ENCODE measurements around the gene CTNNBIP1. TPM values are rescaled to one million over a fixed set of nuclear protein-coding genes. Genes with fewer than 3 reads are reported as not detected.
A peak's percentile ranks its signal among the peaks of the same experiment; 100 is the strongest.

CTNNBIP1 gene
- total and polyA plus RNA-seq, 2 donors (not counting 1 experiment from before 2014, with no cell fraction given), result 6.9 to 8.7 TPM

DNA sequence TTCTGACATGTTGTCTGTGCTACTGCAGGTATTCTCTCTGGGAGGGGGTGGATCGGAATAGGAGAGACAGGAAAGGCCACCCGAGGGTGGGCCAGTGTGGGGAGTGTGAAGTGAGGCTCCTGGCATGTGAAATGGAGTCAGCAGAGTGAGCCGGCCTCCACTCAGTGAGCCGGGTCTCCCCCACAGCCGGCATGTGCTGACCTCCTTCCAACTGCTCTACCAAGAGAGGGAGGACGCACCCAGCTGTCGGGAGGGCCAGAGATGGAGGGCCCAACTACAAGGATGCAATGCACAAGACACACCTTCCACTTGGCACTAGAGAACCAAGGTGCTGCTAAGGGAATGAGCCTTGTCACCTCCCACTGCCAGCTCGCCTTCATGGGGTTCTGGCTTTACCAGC, 58.1 kb downstream of the CTNNBIP1 start:
- WGBS (ENCODE audit: insufficient coverage), result 96% methylated on average over 5 of the region's 8 CpGs
- no peak for TF ChIP-seq EZH2 (IDR thresholded peaks at IDR 0.05; ENCODE audit: borderline replicate concordance, insufficient read depth, low read depth, low read length, poor library complexity, severe bottlenecking)
- TF ChIP-seq, protein P1, sequence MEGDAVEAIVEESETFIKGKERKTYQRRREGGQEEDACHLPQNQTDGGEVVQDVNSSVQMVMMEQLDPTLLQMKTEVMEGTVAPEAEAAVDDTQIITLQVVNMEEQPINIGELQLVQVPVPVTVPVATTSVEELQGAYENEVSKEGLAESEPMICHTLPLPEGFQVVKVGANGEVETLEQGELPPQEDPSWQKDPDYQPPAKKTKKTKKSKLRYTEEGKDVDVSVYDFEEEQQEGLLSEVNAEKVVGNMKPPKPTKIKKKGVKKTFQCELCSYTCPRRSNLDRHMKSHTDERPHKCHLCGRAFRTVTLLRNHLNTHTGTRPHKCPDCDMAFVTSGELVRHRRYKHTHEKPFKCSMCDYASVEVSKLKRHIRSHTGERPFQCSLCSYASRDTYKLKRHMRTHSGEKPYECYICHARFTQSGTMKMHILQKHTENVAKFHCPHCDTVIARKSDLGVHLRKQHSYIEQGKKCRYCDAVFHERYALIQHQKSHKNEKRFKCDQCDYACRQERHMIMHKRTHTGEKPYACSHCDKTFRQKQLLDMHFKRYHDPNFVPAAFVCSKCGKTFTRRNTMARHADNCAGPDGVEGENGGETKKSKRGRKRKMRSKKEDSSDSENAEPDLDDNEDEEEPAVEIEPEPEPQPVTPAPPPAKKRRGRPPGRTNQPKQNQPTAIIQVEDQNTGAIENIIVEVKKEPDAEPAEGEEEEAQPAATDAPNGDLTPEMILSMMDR (IDR thresholded peaks at IDR 0.05), result no peak
- Mint-ChIP-seq H3K4me3 (peak overlapping the region; percentile 44), H3K9me3 (ENCODE audit: insufficient read depth) (no peaks in the 10 kb centered on the region), H3K27me3 (no peaks in the 10 kb centered on the region), H3K4me1 (peaks cover 29% of the 10 kb centered on the region), H3K27ac (no peak overlapping the region)
- H3K27ac ChIP-seq (ENCODE audit: low read length in 2 of 2), result no peak overlapping the region
- DNase-seq, result no peak
- no peaks in the 10 kb centered on the region for H4K20me1 ChIP-seq (ENCODE audit: control insufficient read depth, insufficient read depth, low read length, poor library complexity, severe bottlenecking)
- no peak overlapping the region for H3K4me3 ChIP-seq (ENCODE audit: control extremely low read depth in 1 of 5, extremely low read depth in 1 of 5, insufficient read depth in 1 of 5, low read depth in 2 of 5, low read length in 4 of 5)
- H3K9ac ChIP-seq (ENCODE audit: low read length), result no peak overlapping the region
- H3K36me3 ChIP-seq (replicated peaks in 1 of 2; ENCODE audit: control extremely low read depth in 1 of 2, control insufficient read depth in 1 of 2, extremely low read depth in 1 of 2, insufficient read depth in 2 of 2, low read length in 1 of 2), result no peaks in the 10 kb centered on the region
- H3K4me1 ChIP-seq (ENCODE audit: control insufficient read depth in 2 of 2, insufficient read depth in 2 of 2, low read length in 2 of 2), result peaks cover 21 to 36% of the 10 kb centered on the region in 2 donors
- ATAC-seq (ENCODE audit: low read depth), result no peak
- POLR2A ChIA-PET, result no interaction called here
- peaks cover 9% of the 10 kb centered on the region for H3K79me2 ChIP-seq (ENCODE audit: control insufficient read depth, insufficient read depth, low read length)
- CTCF ChIA-PET, result interaction anchor here (2.1 kb wide), 1 partner anchor 68 kb away, joined by 11 read pairs; no protein-coding TSS in a partner anchor
- H2AFZ ChIP-seq (ENCODE audit: insufficient read depth, low read depth, low read length, poor library complexity, severe bottlenecking), result no peak overlapping the region
- intact Hi-C loops (cut with micrococcal nuclease), result no loop called here
- no peaks in the 10 kb centered on the region for H3K27me3 ChIP-seq (replicated peaks in 1 of 4; ENCODE audit: control extremely low read depth in 1 of 4, control insufficient read depth in 3 of 4, insufficient read depth in 4 of 4, low read length in 3 of 4)
- H3K4me2 ChIP-seq (replicated peaks; ENCODE audit: low read depth, low read length, poor library complexity, severe bottlenecking), result no peak overlapping the region
- H3K9me3 ChIP-seq (ENCODE audit: control extremely low read depth in 1 of 3, control insufficient read depth in 2 of 3, insufficient read depth in 1 of 3, low read length in 2 of 3), result peaks cover 0 to 10% (median 7%) of the 10 kb centered on the region in 3 donors

DNA sequence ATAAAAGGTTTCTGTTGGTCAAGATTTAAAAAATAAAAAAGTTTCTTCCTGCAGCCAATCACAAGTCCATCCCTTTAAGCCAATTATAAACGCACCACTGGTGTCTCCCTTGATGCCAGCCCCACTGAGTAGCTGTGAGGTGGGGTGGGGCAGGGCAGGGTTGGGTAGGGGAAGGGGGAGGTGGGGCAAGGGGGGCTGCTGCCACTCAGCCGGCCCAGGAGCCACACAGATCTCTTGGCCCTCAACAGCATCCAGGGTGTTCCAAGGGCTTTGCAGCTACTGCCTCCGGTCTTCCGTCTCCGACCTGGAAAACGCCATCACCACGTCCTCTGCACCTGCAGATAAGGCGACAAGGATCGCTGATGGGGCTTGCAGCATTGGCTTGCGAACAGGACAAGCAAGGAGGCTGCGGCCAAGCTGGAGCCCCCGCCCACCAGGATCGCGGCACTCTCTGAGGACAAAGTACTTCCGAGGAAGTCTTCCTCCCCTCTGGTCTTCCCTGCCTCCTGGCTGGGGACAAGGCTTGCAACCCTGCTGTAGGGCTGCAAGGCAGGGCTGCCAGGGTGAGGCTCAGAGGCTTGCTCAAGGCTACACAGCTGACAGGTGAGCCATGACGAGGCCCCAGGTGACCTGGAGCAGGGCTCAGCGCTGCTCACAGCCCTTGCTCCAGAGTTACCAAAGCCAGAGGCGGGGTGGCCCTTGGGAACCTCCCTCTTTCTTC, 59.5 kb downstream of the CTNNBIP1 start:
- Histone ChIP-seq H3K79me2 (ENCODE audit: control insufficient read depth, insufficient read depth, low read length) (peaks cover 9% of the 10 kb centered on the region), H3K4me2 (replicated peaks; ENCODE audit: low read depth, low read length, poor library complexity, severe bottlenecking) (peak overlapping the region; percentile 92), H3K4me3 (ENCODE audit: control extremely low read depth in 1 of 5, extremely low read depth in 1 of 5, insufficient read depth in 1 of 5, low read depth in 2 of 5, low read length in 4 of 5) (peak overlapping the region; percentile 49 to 70 (median 56)), H3K27ac (ENCODE audit: low read length in 2 of 2) (peak overlapping the region; percentile 87 to 88), H3K27me3 (replicated peaks in 1 of 4; ENCODE audit: control extremely low read depth in 1 of 4, control insufficient read depth in 3 of 4, insufficient read depth in 4 of 4, low read length in 3 of 4) (no peaks in the 10 kb centered on the region), H3K36me3 (replicated peaks in 1 of 2; ENCODE audit: control extremely low read depth in 1 of 2, control insufficient read depth in 1 of 2, extremely low read depth in 1 of 2, insufficient read depth in 2 of 2, low read length in 1 of 2) (no peaks in the 10 kb centered on the region), H3K9me3 (ENCODE audit: control extremely low read depth in 1 of 3, control insufficient read depth in 2 of 3, insufficient read depth in 1 of 3, low read length in 2 of 3) (peaks cover 0 to 10% (median 7%) of the 10 kb centered on the region in 3 donors), H3K4me1 (ENCODE audit: control insufficient read depth in 2 of 2, insufficient read depth in 2 of 2, low read length in 2 of 2) (peaks cover 21 to 36% of the 10 kb centered on the region in 2 donors), H4K20me1 (ENCODE audit: control insufficient read depth, insufficient read depth, low read length, poor library complexity, severe bottlenecking) (no peaks in the 10 kb centered on the region), H3K9ac (ENCODE audit: low read length) (peak overlapping the region; percentile 73), H2AFZ (ENCODE audit: insufficient read depth, low read depth, low read length, poor library complexity, severe bottlenecking) (peak overlapping the region; percentile 80)
- DNase-seq, result no peak
- WGBS (ENCODE audit: insufficient coverage), result 11% methylated on average over 17 of the region's 18 CpGs
- intact Hi-C loops (cut with micrococcal nuclease), result loop anchor here (1.0 kb wide), 3 partner anchors 26 to 93 kb away; partner anchors contain the start of genes CTNNBIP1, LZIC and NMNAT1
- ATAC-seq (ENCODE audit: low read depth), result peak; percentile 74
- Mint-ChIP-seq H3K4me1 (peaks cover 29% of the 10 kb centered on the region), H3K27ac (peak overlapping the region; percentile 81), H3K4me3 (peak overlapping the region; percentile 78), H3K9me3 (ENCODE audit: insufficient read depth) (no peaks in the 10 kb centered on the region), H3K27me3 (no peaks in the 10 kb centered on the region)
- ChIA-PET POLR2A (interaction anchor here (0.6 to 1.5 kb wide), 6 partner anchors 23 to 1366 kb away, joined by 3 to 5 read pairs (median 4); no protein-coding TSS in a partner anchor), CTCF (interaction anchor here (0.9 to 4.9 kb wide), 8 partner anchors 17 to 224 kb away, joined by 3 to 30 read pairs (median 4); partner anchors contain the start of genes CLSTN1, LZIC and NMNAT1)
- TF ChIP-seq, protein P1 (IDR thresholded peaks at IDR 0.05), result no peak
- no peak for TF ChIP-seq EZH2 (IDR thresholded peaks at IDR 0.05; ENCODE audit: borderline replicate concordance, insufficient read depth, low read depth, low read length, poor library complexity, severe bottlenecking)
